Measurements from ENCODE around the gene VLDLR.
A peak's percentile ranks its signal among the peaks of the same experiment; 100 is the strongest.

The VLDLR gene

GRCh38 chr9:2613730-2614271, 7.8 kb upstream of the VLDLR start:
- no peak for DNase-seq
- TF ChIP-seq CTCF (IDR thresholded peaks at IDR 0.05; ENCODE audit: low read depth, low read length, missing control alignments): no peak
- in situ Hi-C loops (cut with HindIII; ENCODE audit: low pct_ligation_motif_present, low sequenced_read_pairs): no loop called here
- H3K36me3 ChIP-seq (replicated peaks): no peaks in the 10 kb centered on the region
- H3K4me3 ChIP-seq (ENCODE audit: low read depth, low read length): no peak overlapping the region
- H3K27ac ChIP-seq: no peak overlapping the region
- H3K27me3 ChIP-seq (replicated peaks): no peaks in the 10 kb centered on the region

- in situ Hi-C loops (cut with HindIII; ENCODE audit: low pct_ligation_motif_present, low sequenced_read_pairs): no loop called here
- no peak overlapping the region for H3K27ac ChIP-seq
- TF ChIP-seq CTCF (IDR thresholded peaks at IDR 0.05; ENCODE audit: low read depth, low read length, missing control alignments): no peak
Observed at GRCh38 chr9:2615497-2615896, 6.1 kb upstream of the VLDLR start.

GRCh38 chr9:2616692-2617377, 4.8 kb upstream of the VLDLR start:
- TF ChIP-seq CTCF (IDR thresholded peaks at IDR 0.05; ENCODE audit: low read depth, low read length, missing control alignments): no peak
- in situ Hi-C loops (cut with HindIII; ENCODE audit: low pct_ligation_motif_present, low sequenced_read_pairs): no loop called here

More at GRCh38 chr9:2615497-2615896, 6.1 kb upstream of the VLDLR start:
- Histone ChIP-seq H3K4me3 (ENCODE audit: low read depth, low read length) (no peak overlapping the region), H3K36me3 (replicated peaks) (no peaks in the 10 kb centered on the region), H3K27me3 (replicated peaks) (no peaks in the 10 kb centered on the region)
- no peak for DNase-seq

GRCh38 chr9:2618289-2618688, 3.3 kb upstream of the VLDLR start:
- Histone ChIP-seq H3K27me3 (replicated peaks) (peaks cover 5% of the 10 kb centered on the region), H3K27ac (no peak overlapping the region), H3K36me3 (replicated peaks) (no peaks in the 10 kb centered on the region), H3K4me3 (ENCODE audit: low read depth, low read length) (no peak overlapping the region)
- TF ChIP-seq CTCF (IDR thresholded peaks at IDR 0.05; ENCODE audit: low read depth, low read length, missing control alignments): no peak
- DNase-seq: no peak
- in situ Hi-C loops (cut with HindIII; ENCODE audit: low pct_ligation_motif_present, low sequenced_read_pairs): no loop called here

More at GRCh38 chr9:2616692-2617377, 4.8 kb upstream of the VLDLR start:
- DNase-seq: no peak
- H3K4me3 ChIP-seq (ENCODE audit: low read depth, low read length): no peak overlapping the region
- H3K27ac ChIP-seq: no peak overlapping the region
- H3K36me3 ChIP-seq (replicated peaks): no peaks in the 10 kb centered on the region
- no peaks in the 10 kb centered on the region for H3K27me3 ChIP-seq (replicated peaks)

GRCh38 chr9:2620919-2621721, 467 bp upstream of the VLDLR start:
- DNase-seq: peak; percentile 68
- Histone ChIP-seq H3K27ac (no peak overlapping the region), H3K4me3 (ENCODE audit: low read depth, low read length) (peak overlapping the region; percentile 53), H3K27me3 (replicated peaks) (peaks cover 5% of the 10 kb centered on the region), H3K36me3 (replicated peaks) (no peaks in the 10 kb centered on the region)
- peak; percentile 42 for TF ChIP-seq CTCF (IDR thresholded peaks at IDR 0.05; ENCODE audit: low read depth, low read length, missing control alignments)
- in situ Hi-C loops (cut with HindIII; ENCODE audit: low pct_ligation_motif_present, low sequenced_read_pairs): no loop called here
